Adrenal gland (tissue), 5 donors: ENCODE data around the gene KYNU.

Source experiments
- CTCF ChIP-seq, 6 experiments: fragments of 450-650 bp in 4 of 6; fragments of 200-600 bp in 2 of 6; sonication (generic) in 1 of 6; IDR thresholded peaks; 1 replicate in 5 of 6; 2 replicates in 1 of 6; pipeline versions ENCODE4 v1.5.1 to v1.8.0; 2016 to 2021; ENCODE audit warnings: antibody characterized with exemption in 6 of 6, mild to moderate bottlenecking in 2 of 6, moderate library complexity in 1 of 6
- POLR2A ChIP-seq, 2 donors: fragments of 450-650 bp; IDR thresholded peaks; one replicate each; pipeline ENCODE4 v1.6.1; 2017; ENCODE audit warnings: antibody characterized with exemption in 2 of 2, mild to moderate bottlenecking in 2 of 2, moderate library complexity in 1 of 2
- donor health status: DM: no; HTN: no; CAD: no.

GRCh38 chr2:142881619-142882018 lies 4.2 kb downstream of the KYNU start:
- TF ChIP-seq POLR2A (IDR thresholded peaks at IDR 0.05) (no peak), CTCF (IDR thresholded peaks at IDR 0.05) (no peak)
